DOHH2 (cell line): ENCODE measurements around the gene BRINP1.

ENCODE experiments used
- EZH2phosphoT487 ChIP-seq: fragments of 200-600 bp; sonication (generic); IDR thresholded peaks from 2 replicates; pipeline ENCODE4 v1.6.1; 2017; ENCODE audit warnings: borderline replicate concordance, mild to moderate bottlenecking, antibody characterized with exemption, low read length, moderate library complexity, mixed read lengths
- TF ChIP-seq, protein P1 (sequence below): fragments of 200-600 bp; sonication (generic); IDR thresholded peaks from one replicate; pipeline ENCODE4 v1.5.1; 2014; ENCODE audit warnings: antibody characterized with exemption, mild to moderate bottlenecking, low read depth, low read length; ENCODE audit not compliant: poor library complexity, severe bottlenecking

DNA sequence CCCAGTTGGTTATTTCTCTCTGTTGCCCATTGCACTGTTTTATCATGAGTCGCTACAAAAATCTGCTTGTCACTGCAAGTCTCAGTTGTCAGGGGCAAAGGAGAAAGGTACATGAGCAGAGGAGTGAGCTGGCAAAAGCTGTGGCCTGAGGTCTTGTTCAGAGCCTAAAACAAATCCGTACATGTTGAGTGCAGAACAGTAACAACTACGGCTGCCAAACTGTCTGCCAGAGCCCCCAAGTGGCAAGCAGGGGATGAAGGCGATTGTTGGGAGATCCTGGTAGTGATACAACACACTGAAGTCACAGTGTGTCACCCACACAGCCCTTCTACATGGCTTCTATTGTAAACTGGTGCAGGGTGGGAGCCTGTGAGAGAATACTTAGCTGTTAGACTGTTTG, 50.9 kb downstream of the BRINP1 start:
- TF ChIP-seq, protein P1, sequence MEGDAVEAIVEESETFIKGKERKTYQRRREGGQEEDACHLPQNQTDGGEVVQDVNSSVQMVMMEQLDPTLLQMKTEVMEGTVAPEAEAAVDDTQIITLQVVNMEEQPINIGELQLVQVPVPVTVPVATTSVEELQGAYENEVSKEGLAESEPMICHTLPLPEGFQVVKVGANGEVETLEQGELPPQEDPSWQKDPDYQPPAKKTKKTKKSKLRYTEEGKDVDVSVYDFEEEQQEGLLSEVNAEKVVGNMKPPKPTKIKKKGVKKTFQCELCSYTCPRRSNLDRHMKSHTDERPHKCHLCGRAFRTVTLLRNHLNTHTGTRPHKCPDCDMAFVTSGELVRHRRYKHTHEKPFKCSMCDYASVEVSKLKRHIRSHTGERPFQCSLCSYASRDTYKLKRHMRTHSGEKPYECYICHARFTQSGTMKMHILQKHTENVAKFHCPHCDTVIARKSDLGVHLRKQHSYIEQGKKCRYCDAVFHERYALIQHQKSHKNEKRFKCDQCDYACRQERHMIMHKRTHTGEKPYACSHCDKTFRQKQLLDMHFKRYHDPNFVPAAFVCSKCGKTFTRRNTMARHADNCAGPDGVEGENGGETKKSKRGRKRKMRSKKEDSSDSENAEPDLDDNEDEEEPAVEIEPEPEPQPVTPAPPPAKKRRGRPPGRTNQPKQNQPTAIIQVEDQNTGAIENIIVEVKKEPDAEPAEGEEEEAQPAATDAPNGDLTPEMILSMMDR = no peak
- no peak for TF ChIP-seq EZH2phosphoT487
